NCI-H526 (cell line): ENCODE measurements around the gene LHFPL3.
"Not testable (repeated sequence)": the region's sequence is repeated elsewhere in the genome, so short reads cannot be mapped to it uniquely, and the experiment has no call there.

ENCODE experiments used
- DNase-seq, 2 experiments: peaks; one replicate each; lab custom pipeline; 2025; lab: John Stamatoyannopoulos, UW

Gene LHFPL3

DNA sequence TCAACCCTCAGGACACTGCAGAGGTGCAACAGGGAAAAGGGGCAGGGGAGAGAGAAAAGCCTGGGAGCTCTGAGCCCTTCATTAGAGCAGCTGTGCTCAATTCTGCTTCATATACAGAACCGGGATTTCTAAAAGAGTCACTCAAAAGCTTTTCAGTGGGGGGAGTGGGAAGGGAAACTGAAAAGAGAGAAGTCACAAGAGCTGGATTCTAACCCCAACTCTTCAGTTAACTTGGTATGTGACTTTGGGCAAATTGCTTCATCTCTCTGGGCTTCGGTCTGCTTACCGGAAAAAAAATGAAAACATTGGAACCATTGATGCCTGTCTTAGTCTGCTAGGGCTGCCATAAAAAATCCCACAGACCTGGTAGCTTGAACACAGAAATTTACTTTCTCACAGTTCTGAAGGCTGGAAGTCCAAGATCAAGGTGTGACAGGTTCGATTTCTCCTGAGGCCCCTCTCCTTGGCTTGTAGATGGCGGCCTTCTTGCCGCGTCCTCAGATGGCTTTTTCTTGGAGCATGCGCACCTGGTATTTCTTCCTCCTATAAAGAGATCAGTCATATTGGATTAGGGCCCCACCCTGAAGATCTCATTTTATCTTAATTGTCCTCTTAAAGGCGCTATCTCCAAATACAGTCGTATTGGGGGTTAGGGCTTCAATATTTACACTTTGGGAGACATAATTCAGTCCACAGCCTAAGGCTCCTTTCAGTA lies 567.3 kb downstream of the LHFPL3 start:
- DNase-seq, result no peak

DNA sequence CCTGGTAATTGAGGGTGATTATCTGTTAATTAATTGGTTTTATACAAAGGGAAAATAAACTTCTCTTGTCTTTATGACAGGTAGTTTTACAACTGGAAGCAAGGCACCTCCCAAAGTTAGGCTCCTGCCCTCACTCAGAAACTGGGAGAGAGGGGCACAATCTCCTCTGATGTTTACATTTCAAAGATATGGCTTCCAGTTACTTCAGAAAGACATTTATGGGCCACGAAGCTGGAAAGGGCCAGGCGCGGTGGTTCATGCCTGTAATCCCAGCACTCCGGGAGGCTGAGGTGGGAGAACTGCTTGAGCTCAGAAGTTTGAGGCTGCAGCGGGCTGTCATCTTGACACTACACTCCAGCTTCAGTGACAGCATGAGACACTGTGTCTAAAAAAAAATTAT lies 570.0 kb downstream of the LHFPL3 start:
- no peak for DNase-seq

DNA sequence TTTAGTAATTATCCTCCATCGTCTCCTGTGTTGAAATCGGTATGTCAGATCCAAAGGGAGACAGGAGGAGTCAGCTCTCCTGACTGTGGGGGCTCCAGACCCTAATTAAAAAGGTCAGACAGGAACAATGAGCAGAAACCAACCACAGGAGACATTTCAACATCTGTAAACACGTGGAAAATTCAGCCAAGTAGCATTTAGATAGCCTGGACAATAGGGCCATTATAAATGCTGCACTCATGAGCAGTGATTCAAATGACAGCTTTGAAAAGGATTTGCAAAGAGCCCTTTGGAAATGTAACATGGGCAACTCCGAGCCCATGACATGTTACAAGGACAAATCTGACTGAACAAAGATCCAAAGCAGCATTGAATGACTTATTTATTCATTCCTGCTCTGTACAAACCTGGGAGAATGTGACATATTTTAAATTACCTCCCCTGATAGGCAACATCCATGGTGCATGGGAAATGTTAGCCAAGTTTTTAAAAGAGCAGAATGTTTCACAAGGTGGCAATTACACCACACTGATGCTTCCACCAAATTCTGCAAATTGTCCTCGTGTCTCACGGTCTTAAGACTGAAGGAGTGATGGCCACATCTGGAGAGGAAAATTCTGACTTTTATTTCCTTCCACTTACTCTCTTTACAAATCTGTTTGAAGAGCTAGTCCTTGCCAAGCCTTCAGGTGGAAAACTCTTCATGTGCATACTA lies 572.3 kb downstream of the LHFPL3 start:
- no peak for DNase-seq

DNA sequence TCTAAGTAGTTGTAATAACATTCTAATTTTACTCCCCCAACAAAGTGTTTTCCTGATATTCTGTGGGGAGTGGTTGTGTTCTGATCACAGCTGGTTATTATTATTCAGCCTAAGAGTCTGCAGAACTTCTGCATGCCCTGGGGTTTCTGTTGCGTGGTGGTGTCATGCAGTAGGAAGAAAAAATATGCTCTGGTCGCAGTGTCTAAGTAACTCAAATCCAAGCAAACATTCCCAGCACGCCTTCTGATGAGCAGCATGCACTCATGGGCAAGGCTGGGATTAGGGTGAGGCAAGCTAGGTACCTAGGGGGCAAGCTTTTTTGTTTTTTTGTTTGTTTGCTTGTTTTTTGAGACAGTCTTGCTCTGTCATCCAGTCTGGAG lies 572.8 kb downstream of the LHFPL3 start:
- no peak for DNase-seq

DNA sequence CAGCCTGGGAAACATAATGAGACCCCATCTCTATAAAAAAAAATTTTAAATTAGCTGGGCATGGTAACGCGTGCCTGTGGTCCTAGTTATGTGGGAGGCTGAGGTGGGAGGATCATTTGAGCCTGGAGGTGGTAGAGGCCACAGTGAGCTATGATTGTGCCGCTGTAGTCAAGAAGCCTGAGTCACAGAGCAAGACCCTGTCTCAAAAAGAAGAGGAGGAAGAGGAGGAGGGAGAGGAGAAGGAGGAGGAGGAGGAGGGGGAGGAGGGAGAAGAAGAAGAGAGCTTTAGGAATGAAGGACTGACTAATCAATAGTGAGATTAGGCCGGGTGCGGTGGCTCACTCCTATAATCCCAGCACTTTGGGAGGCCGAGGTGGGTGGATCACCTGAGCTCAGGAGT lies 573.8 kb downstream of the LHFPL3 start:
- no peak for DNase-seq

DNA sequence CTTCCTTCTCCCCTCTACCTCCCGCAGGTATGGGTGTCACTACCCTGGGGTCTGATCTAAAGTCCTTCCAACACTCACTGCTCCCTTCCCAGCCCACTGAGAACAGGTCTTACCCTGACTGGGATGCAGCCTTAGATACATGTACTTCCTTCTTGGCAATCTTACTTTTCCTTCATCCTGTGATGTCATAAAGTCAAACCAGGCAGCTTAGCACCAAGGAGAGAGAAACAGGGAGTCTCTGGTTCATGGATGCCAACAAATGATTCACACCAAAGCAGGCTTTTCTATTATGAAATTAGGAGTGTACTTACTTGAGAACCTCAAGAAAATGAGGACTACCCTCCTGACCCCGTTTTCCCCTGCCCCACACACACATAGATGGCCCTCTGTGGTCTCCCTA lies 574.6 kb downstream of the LHFPL3 start:
- no peak for DNase-seq

DNA sequence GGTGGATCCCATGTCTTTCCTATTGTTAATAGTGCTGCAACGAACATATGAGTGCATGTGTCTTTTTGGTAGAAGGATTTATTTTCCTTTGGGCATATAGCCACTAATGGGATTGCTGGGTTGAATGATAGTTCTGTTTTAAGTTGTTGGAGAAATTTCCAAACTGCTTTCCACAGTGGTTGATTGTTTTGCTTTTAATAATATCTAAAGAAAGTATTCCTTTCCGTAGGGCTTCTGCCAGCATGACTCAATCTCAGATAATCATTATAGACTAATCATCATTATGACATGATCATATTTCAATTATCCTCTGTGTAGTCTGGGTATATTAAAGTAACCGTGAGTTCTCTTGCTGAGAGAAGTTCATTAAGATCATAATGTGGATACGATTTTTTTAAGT lies 575.4 kb downstream of the LHFPL3 start:
- DNase-seq, result no peak

DNA sequence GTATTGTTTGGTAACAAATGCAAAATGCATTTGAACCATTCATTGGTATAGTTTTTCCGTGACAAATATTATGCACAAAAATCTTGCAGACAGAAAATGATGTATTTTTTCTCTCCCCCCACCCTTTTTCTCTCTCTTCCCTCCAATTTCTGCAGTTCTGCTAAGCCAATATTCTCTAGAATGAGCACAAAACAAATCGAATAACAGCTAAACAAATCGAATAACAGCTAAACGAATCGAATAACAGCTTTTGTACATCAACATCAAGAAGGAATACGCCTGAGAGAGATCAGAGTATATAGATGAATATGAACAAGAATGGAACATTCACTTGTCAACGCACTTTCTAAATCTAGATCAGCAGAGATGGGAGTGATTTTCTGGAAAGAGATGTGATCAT lies 577.6 kb downstream of the LHFPL3 start:
- no peak for DNase-seq

DNA sequence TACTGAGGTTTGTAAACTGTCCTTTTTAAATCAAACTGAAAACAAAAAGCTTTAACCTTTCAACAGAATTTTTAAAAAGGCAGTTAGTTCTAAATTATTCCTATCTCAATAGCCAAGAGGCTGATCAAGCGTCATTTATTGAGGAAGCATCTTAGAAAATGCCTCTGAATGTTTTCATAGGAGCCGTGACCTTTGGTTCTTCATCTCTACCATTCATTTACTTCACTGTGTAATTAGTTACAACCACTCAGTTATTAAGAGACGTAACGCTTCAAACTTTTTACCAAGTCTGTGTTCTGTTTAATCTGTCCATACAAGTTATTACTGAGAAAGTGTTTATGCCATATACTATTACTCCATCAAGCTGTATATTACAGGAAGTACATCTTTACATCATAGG lies 578.2 kb downstream of the LHFPL3 start:
- DNase-seq, result no peak

DNA sequence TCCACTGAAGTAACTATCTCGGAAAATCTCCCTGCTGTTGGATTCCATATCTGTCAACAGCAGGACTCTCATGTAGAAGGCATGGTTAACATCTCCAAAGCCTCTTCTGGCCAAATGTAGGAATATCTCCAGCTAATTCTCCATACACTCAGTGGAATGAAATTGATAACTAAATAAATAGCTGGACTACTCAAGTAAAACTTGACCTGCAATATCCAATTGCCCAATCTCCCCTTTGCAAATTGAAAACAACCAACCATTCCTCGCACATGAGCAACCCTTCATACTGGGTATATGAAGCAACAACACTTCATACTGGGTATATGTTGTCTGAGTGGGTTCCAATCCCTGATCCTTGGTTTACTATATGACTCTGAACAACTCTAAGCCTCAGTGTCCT lies 580.2 kb downstream of the LHFPL3 start:
- DNase-seq, result no peak

DNA sequence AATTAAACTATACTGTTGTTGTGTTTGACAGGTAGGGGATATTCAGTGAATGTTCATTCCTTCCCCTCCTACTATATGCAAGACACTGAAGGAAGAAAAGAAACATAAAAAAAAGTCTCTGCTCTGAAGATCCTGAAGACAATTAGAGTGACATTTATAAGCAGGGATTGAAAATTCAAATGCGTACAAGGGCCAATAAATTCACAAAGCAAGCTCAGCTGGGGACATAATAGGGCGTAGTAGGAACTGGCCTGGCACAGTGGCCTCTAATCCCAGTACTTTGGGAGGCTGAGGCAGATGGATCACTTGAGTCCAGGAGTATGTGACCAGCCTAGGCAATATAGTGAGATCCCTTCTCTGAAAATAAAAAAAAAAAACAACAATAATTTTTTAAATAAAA lies 580.7 kb downstream of the LHFPL3 start:
- no peak for DNase-seq

DNA sequence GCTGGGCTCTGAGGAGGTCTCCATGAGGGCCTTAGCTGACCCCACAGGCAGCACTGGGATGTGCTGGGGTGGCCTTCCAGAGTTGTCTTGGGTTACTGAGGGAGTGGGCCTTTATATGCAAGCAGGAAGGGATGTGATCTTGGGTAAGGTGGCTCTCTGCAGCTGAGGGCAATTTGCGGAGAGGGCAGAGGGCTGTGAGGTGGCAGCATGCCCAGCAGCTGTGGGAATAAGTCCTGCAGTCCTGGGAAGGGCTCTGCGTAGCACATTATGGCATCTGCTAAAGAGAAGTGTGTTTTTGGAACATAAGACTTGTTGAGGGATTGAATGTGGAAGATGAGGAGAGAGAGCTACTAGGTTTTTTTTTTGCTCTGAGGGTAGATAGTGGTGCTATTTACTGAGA lies 586.0 kb downstream of the LHFPL3 start:
- DNase-seq, result no peak

DNA sequence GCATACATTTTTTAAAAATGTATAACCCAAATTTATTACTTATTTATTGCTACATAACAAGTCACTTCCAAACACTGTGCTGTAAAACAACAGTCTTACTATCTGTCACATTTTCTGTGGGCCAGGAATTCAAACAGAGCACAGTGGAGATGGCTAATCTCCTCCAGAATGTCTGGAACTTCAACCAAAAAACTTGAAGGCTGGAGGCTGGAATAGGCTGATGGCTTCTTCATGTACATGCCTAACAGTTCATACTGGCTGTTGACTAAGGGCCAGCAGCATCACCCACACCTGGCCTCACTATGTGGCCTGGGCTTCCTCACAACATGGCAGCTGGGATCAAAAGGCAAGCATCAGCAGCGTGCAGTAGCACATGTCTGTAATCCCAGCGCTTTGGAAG lies 593.2 kb downstream of the LHFPL3 start:
- no peak for DNase-seq

DNA sequence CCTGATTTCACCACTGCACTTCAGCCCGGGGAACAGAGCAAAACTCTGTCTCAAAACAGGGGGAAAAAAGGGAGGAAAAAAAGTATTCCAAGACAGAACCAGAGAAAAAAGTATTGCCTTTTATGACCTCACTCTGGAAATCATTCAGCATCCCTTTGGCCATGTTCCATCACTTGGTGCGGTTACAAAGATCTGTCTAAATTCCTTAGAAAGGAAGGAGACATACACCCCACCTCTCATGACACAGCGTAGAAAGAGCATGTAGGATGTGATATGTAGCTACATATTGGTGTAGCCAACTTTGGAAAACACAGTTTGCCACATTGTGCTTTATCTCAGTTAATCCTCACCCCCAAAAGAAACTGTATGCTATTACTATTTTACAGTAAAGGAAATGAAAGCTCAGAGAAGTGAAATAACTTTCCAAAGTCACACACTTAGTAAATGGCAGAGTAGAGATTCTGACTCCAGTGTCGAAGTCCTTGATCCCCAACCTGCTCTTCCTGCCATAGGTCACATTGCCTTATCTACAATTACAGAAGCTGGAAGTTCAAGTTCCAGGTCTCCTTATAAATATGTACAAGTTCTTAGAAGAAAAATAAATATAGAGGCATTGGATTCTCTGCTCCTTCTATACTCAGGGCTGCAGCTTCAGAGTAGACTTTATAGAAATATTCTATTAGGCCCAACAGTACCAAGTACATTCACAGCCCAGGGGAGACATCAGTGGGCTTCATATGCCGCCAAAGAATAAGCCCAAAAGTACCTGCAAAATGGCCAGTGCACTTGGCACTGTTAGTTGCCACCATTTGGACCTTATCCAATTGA lies 594.0 kb downstream of the LHFPL3 start:
- no peak for DNase-seq

DNA sequence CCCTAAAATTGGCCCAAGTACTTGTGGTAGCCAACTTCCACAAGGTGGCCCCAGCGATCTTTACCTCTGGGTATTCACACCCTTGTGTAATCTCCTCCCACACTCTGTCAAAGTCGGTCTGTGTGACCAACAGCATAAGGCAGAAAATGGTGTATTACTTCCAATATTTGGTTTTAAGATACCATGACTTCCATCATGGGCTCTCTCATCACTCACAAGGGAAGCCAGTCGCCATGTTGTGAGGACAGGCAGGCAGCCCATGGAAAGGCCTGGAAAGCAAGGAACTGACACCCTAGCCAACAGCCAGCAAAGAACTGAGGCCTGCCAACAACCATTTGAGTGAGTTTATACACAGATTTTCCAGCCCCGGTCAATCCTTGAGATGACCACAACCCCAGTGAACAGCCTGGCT lies 594.6 kb downstream of the LHFPL3 start:
- DNase-seq, result peak; percentile 70 to 91

DNA sequence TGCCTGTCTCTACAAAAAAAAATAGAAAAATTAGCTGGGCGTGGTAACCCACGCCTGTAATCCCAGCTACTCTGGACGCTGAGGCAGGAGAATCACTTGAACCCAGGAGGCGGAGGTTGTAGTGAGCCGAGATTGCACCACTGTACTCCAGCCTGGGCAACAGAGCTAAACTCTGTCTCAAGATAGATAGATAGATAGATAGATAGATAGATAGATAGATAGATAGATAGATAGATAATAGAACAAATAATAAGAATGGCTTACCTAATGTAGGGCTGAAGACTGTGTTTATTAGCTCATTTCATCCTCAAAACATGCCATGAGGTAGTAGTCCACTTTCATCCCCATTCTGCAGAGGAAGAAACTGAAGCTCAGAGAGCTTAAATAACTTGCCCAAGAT lies 597.8 kb downstream of the LHFPL3 start:
- not testable (repeated sequence) for DNase-seq

DNA sequence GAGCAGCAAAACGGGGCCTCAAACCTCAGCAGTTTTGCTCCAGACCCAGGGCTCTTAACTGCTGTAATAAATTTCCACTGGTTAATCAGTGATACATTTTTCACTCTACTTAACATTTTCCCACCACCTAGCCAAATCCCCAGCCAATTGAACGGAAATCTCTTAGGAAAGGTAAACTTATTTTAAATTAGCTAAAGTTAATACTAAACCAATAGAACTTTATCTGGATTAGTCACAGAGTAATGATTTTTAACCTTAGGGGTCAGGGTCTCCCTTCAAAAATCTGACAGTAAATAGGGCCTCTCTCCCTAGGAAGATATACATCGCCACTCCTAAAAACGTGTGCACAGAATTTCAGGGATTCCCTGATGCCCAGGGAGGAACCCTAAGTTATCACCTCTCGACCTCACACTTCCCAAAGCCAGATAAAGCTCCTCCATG lies 598.2 kb downstream of the LHFPL3 start:
- DNase-seq, result no peak

DNA sequence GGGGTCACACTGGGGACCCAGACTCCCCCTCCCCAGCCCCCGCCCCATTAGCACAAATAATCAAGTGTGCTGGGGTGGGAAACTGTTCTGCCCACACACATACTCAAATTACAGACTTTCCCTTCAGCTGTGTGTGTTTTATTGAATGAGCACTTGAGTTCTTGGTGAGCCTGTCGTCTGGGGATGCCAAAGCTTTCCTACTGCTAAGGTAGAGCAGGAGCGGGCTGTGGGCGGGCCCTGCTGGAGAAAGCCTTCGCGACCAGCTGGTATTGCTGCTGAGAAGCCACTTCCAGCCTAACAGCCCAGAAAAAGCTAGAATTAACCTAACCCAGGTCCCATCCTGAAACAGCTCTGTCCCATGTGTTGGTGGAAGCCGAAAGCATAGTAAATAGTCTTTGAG lies 598.7 kb downstream of the LHFPL3 start:
- no peak for DNase-seq

DNA sequence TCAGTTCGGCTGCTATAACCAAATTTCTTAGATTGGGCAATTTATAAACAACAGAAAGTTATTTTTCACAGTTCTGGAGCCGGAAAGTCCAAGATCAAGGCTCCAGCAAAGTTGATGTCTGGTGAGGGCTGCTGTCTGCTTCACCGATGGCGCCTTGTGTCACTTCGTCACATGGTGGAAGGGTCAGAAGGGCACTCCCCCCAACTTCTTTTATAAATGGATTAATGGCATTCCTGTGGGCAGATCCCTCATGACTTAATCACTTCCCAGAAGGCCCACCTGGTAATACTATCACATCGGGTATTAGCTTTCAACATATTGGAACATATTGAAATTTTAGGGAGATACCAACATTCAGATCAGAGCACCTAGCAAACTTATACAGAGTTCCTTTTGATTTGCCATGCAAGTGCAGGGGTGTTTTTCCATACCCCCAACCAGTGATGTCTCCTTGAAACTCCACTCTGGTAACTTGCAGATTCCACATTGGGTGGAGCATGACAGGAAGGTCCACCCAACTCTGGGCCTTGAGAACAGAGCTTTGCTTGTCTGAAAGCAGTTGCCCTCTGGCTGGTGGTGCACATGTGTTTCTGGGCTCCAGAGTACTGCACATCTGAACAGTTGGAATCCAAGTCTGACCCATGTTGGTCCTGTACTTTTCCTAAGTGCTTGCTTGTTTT lies 600.5 kb downstream of the LHFPL3 start:
- no peak for DNase-seq

DNA sequence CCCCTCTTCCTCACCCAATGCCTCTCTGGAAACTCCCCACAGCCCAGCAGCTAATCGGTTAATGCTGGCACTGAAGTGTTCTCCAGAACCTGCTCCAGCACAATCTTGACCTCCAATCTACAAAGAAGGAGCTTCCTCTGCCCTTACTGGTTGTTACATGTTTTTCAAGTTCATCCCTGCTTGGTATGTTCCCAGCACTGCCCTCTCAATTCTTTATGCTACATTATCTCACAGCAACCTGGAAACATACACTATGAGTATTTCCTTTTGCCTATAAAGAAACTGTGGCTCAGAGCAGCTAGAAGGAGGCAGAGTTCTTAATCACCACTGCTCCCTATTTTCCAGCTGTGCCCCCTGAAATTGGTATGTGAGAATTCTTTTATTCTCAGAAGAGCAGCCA lies 601.5 kb downstream of the LHFPL3 start:
- DNase-seq, result no peak

DNA sequence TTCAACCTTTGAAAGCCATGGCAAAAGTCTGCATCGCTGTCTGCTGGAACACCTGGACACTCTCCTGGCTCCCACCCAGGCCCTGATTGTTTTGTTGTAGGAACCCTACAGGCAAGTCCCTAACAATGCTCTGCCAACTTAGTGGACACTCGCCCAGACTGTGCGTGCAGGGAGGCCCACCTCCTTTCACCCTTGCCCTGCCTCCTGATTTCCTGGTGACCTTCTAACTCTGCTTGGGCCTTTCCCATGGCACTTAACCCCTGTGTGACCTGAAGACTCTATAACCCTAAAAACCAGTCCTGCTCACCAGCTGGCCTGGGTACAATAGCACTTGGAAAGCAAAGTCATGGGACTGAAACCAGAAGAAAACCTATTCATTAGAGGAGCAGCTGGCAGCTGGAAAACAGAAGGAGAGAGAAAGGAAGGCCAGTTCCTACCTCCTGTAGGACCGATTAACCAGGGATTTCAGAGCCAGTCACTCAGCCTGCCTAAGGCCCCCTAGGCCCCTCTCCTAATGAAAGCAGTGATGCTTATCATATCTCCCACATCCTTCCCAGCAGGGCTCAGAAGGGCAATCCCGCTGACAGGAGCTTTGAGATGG lies 602.9 kb downstream of the LHFPL3 start:
- no peak for DNase-seq

DNA sequence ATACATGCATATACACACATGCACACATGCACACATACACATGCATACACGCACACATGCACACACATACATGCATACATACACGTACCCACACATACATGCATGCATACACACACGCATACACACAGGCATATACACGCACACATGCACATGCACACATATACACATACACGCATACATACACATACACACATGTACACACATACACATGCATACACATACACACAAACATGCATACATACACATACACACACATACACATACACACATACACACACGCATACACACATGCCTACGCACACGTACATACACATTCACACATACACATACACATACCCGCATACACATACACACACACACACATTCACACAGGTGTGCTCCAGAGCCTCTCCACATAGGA lies 604.6 kb downstream of the LHFPL3 start:
- DNase-seq, result no peak
